ENCODE measurements around the gene TTC24. TPM values are rescaled to one million over a fixed set of nuclear protein-coding genes. Genes with fewer than 3 reads are reported as not detected.
A peak's percentile ranks its signal among the peaks of the same experiment; 100 is the strongest.
"Not testable (repeated sequence)": the region's sequence is repeated elsewhere in the genome, so short reads cannot be mapped to it uniquely, and the experiment has no call there.

The TTC24 gene
- total RNA-seq, 1 donor from 2014 or later = not detected

DNA sequence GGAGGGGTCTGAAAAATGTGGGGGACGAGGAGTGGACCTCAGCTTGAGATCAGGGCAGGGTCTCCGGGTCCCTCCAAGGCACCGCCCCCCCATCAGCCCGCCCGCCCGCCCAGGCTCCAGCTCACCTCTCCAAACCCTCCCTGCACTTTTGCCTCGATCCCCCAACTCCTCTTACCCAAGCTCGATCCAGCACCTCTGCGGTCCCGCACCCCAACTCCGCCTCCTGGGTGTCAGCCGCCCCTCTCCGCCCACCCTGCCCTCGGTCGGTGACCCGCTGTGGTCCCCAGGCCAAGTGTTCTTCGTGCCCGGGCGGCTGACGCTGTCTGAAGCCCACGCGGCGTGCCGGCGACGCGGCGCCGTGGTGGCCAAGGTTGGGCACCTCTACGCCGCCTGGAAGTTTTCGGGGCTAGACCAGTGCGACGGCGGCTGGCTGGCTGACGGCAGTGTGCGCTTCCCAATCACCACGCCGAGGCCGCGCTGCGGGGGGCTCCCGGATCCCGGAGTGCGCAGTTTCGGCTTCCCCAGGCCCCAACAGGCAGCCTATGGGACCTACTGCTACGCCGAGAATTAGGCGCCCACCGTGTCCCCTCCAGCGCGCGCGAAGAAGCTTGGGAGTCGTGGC lies 45.4 kb downstream of the TTC24 start:
- DNase-seq (ENCODE audit: low read depth) (no peak), FAIRE-seq (no peak)

DNA sequence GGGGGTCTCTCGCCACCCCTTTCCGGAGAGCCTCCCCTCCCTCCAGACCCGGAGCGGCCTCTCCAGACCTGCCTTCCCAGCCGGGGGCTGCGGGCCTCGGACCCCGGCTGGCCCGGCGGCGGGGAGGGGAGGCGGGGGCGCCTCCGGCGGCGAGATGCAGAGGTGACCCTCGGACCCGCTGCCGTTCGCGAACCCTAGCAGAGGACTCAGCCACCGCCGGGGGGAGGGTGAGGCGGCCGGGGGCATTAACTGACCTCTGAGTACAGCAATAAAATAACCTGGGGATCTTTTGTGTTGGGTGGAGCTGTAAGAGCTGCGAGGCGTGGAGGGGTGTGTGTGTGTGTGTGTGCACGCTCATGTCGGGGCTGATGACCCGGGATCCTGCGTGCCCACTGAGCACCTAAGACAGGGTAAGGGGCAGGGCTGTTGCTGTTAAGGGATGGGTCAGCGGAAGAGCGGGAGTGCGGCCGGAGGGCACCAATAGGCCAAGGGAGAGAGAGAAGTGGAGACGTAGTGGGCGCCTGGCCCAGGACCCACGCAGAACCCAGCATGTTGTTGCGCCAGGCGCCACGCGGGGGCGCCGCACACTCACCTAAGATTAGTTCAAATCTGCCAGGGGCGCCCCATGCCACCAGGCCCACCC lies 46.0 kb downstream of the TTC24 start:
- Histone ChIP-seq H3K36me3 (ENCODE audit: control insufficient read depth, insufficient read depth, low read length) (no peaks in the 10 kb centered on the region), H3K27me3 (ENCODE audit: control insufficient read depth, insufficient read depth, low read length) (peaks cover 27% of the 10 kb centered on the region), H3K4me3 (ENCODE audit: low read depth, low read length) (no peak overlapping the region)
- FAIRE-seq = no peak
- TF ChIP-seq, protein P1, sequence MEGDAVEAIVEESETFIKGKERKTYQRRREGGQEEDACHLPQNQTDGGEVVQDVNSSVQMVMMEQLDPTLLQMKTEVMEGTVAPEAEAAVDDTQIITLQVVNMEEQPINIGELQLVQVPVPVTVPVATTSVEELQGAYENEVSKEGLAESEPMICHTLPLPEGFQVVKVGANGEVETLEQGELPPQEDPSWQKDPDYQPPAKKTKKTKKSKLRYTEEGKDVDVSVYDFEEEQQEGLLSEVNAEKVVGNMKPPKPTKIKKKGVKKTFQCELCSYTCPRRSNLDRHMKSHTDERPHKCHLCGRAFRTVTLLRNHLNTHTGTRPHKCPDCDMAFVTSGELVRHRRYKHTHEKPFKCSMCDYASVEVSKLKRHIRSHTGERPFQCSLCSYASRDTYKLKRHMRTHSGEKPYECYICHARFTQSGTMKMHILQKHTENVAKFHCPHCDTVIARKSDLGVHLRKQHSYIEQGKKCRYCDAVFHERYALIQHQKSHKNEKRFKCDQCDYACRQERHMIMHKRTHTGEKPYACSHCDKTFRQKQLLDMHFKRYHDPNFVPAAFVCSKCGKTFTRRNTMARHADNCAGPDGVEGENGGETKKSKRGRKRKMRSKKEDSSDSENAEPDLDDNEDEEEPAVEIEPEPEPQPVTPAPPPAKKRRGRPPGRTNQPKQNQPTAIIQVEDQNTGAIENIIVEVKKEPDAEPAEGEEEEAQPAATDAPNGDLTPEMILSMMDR (IDR thresholded peaks at IDR 0.05; ENCODE audit: insufficient read depth, low read length, severe bottlenecking) = peak; percentile 83
- DNase-seq (ENCODE audit: low read depth) = peak; percentile 21

More for the DNA sequence above, 45.4 kb downstream of the TTC24 start:
- no peaks in the 10 kb centered on the region for H3K36me3 ChIP-seq (ENCODE audit: control insufficient read depth, insufficient read depth, low read length)
- H3K4me3 ChIP-seq (ENCODE audit: low read depth, low read length) = peak overlapping the region; percentile 34
- TF ChIP-seq, protein P1 (IDR thresholded peaks at IDR 0.05; ENCODE audit: insufficient read depth, low read length, severe bottlenecking) = no peak
- H3K27me3 ChIP-seq (ENCODE audit: control insufficient read depth, insufficient read depth, low read length) = peaks cover 28% of the 10 kb centered on the region

- TF ChIP-seq, protein P1 (IDR thresholded peaks at IDR 0.05; ENCODE audit: insufficient read depth, low read length, severe bottlenecking) = no peak
- H3K4me3 ChIP-seq (ENCODE audit: low read depth, low read length) = no peak overlapping the region
- H3K27me3 ChIP-seq (ENCODE audit: control insufficient read depth, insufficient read depth, low read length) = peaks cover 30% of the 10 kb centered on the region
- no peak for DNase-seq (ENCODE audit: low read depth)
- H3K36me3 ChIP-seq (ENCODE audit: control insufficient read depth, insufficient read depth, low read length) = no peaks in the 10 kb centered on the region
- FAIRE-seq = no peak
These were observed 46.5 kb downstream of the TTC24 start for GRCh38 chr1:156626079-156626438.

DNA sequence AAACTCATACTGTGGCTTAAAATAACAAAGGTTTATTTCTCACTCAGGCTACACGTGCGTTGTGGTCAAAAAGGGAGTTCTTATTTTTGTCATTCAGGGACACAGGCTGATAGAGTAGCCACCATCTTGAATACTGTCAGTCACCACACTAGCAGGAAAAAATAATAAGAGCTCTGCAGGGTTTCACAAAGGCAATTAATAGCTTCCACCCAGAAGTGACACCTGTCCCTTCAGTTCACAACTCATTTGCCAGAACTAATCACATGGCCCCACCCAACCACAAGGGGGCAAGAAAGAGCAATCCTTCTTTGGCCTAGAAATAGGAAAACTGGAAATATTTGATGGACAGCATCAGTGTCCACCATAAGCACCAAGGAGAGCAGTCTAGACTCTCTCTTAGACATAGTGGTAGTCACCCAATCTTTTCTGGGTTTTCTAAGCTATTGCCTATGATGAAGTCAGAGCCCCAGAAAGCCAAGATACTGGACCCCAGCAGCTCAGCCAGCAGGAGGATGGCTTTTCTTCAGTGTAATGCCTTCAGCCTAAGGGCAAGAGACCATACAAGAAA lies 47.9 kb downstream of the TTC24 start:
- TF ChIP-seq, protein P1 (IDR thresholded peaks at IDR 0.05; ENCODE audit: insufficient read depth, low read length, severe bottlenecking) = peak; percentile 70
- H3K27me3 ChIP-seq (ENCODE audit: control insufficient read depth, insufficient read depth, low read length) = peaks cover 33% of the 10 kb centered on the region
- peak; percentile 63 for DNase-seq (ENCODE audit: low read depth)
- H3K36me3 ChIP-seq (ENCODE audit: control insufficient read depth, insufficient read depth, low read length) = no peaks in the 10 kb centered on the region
- no peak overlapping the region for H3K4me3 ChIP-seq (ENCODE audit: low read depth, low read length)
- FAIRE-seq = no peak

DNA sequence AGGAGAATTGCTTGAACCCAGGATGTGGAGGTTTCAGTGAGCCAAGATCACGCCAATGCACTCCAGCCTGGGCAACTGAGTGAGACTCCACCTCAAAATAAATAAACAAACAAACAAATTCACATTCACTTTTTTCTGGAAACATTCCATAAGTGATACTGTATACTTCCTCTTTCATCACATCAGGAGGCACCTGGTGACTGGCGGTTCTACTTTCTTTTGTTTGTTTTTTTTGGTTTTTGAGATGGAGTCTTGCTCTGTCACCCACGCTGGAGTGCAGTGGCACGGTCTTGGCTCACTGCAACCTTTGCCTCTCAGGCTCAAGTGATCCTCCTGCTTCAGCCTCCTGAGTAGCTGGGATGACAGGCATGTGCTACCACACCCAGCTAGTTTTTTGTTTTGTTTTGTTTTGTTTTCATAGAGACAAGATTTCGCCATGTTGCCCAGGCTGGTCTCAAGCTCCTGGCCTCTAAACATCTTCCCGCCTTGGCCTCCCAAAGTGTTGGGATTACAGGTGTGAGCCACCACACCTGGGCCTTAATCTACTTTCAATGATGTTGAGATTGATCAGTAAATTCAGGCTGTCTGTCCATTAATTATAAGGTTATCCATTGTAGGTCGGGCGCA lies 50.4 kb downstream of the TTC24 start:
- TF ChIP-seq, protein P1 (IDR thresholded peaks at IDR 0.05; ENCODE audit: insufficient read depth, low read length, severe bottlenecking) = no peak
- FAIRE-seq (no peak), DNase-seq (ENCODE audit: low read depth) (no peak)
- no peak overlapping the region for H3K4me3 ChIP-seq (ENCODE audit: low read depth, low read length)
- H3K27me3 ChIP-seq (ENCODE audit: control insufficient read depth, insufficient read depth, low read length) = peaks cover 19% of the 10 kb centered on the region
- H3K36me3 ChIP-seq (ENCODE audit: control insufficient read depth, insufficient read depth, low read length) = no peaks in the 10 kb centered on the region

- H3K27me3 ChIP-seq (ENCODE audit: control insufficient read depth, insufficient read depth, low read length) = peaks cover 11% of the 10 kb centered on the region
- FAIRE-seq = not testable (repeated sequence)
These were observed 51.6 kb downstream of the TTC24 start for GRCh38 chr1:156631152-156631551.

More at GRCh38 chr1:156631152-156631551, 51.6 kb downstream of the TTC24 start:
- not testable (repeated sequence) for H3K4me3 ChIP-seq (ENCODE audit: low read depth, low read length); H3K36me3 ChIP-seq (ENCODE audit: control insufficient read depth, insufficient read depth, low read length); DNase-seq (ENCODE audit: low read depth)
